Measurements from ENCODE around the gene SF3A1.
"Not testable (repeated sequence)": the region's sequence is repeated elsewhere in the genome, so short reads cannot be mapped to it uniquely, and the experiment has no call there.

The SF3A1 gene

DNA sequence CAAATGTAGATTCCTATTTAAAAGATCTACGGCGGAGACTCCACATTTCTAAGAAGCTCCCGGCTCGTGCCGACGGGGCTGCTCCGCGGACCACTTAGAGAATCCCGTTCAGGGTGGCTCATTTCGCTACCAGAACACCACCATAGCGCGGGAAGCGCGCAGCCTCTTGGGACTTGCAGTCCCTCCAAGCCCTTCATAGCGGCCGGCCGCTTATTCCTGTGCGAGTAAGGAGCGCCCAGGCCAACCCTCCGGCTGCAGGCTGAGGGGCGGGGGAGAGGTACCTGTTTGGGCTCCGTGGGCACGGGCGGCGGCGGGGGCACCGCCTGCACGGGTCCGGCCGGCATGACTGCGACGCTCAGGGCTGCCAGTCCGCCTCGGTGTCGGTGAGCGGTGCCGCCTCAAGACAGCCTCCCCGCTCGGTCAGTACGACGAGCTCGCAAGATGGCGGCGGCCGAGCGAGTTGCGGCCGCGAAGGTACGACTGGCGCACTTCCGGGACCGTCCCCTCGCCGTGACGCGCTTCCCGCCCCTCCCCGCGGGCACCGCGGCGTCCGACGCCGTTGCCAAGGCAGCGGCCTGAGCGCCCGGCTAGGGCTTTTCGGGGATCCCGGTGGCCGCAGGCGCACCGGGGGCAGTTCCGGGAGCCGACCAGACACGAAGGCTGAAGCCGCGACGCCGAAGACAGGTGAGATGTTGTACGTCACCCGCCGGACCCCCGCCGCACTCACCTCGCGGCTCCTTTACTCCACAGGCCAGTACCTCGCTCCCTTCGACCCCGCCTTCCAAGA is at the start of gene SF3A1, which contains the start of gene CCDC157:
Gene SF3A1, minus strand, starts transcription at position 446 of the 787 bp plus-strand sequence. Its CDS starts 102 bp downstream, at position 344.
Gene CCDC157, plus strand, starts transcription at position 559 of the 787 bp plus-strand sequence. CDS start 8,994 bp downstream, outside the sequence.
- DNase-seq: peak; percentile 78

GRCh38 chr22:30406400-30406799 is 49.7 kb upstream of the SF3A1 start:
- no peak for DNase-seq

DNA sequence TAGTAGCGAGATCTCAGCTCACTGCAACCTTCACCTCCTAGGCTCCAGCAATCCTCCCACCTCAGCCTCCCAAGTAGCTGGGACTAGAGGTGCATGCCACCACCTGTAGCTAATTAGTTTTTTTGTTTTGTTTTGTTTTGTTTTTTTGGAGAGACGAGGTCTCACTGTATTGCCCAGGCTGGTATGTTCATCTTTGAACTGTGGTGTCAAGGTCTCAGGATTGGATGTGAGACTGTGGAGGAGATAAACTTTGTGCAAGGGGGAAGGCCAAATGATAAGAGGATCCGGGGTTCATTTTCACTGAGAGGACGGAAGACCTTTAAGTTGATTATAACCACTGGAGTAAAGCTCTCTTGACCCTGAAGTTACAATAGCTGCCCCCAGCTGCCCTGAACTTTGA is 49.0 kb upstream of the SF3A1 start:
- DNase-seq: no peak

DNA sequence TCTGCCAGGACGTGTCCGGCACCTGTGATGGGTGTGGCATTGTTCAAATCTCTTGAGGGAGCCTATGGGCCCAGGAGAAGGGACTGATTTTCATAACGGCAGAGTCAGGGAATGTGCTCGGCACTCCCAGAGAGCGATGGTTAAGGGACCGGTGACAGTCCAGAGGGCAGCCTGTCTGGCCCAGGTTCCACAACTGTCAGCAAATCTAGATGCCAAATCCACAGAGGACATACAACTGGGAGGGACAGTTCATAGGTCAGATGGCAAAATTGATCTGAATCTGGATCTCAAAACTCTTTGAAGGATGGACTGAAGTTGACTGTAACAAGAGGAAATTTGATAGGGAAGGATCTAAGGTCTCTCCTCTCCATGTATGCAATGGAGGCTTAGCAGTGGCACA is 47.6 kb upstream of the SF3A1 start:
- DNase-seq: no peak

DNA sequence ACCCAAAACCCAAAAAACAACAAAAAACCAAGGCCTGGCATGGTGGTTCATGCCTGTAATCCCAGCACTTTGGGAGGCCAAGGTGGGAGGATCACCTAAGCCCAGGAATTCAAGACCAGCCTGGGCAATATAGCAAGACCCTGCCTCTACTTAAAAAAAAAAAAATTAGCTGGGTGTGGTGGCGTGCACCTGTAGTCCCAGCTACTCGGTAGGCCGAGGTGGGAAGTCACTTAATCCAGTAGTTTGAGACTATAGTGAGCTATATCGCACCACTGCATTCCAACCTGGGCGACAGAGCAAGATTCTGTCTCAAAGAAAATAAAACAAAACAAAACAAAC is 46.0 kb upstream of the SF3A1 start:
- not testable (repeated sequence) for DNase-seq

DNA sequence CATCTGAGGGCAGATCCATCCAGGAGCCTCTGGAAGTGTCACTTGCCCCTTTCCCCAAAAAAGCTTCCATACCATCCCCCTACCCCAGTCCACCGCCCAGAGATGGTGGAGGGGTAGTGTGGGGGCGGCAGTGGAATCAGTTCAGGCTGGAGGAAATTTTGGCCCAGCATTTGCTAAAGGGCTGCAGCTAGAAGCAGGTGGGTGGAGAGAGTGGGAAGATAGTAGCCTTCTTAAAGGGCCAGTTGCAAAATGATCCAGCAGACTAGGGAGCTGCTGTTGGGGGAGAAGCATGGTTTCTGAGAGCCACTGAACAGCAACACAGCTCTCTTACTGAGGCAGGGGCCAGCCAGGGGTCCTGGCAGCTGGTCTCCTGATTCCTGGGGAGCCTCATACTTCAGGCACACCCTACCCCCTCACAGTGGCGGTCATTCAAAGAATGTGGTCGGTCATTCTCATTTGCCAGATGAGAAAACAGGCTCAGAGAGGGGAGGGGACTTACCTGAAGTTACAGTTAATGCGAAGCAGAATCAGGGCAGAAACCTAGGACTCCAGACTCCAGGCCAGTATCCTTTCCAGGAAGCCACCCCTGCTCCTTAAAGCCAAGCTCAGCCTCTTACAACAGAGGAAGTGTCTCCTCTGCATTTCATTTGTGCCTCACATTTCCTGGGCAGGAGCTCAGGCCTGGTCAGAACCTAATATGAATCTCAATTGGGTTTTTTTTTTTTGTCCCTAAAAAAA is 45.5 kb upstream of the SF3A1 start:
- DNase-seq: no peak

DNA sequence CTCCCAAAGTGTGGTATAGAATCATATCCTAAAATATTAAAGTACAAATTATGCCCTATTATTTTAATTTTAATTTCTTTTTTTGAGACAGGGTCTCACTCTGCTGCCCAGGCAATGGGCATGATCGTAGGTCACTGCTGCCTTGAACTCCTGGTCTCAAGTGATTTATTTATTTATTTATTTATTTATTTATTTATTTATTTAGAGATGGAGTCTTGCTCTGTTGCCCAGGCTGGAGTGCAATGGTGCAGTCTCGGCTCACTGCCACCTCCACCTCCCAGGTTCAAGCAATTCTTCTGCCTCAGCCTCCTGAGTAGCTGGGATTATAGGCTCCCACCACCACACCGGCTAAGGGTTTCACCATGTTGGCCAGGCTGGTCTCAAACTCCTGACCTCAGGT is 44.3 kb upstream of the SF3A1 start:
- DNase-seq: not testable (repeated sequence)

DNA sequence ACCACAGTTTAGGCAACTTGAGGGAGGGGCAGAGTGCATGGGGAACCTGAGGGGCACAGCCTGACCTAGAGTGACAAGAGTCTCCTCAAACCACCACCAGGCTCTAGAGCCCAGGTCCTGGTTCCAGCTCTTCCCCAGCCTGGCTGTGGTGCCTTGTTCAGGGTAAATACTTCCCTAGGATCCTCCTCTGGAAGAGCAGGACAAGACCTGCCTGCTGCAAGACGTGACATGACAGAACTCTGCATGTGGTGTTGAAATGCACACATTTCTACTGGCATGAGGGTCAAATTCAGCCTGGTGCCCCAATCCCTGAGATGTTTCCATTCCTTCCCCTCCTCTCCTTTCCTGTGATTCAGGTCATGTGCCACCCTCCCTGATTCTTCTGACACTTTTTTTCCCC is 43.5 kb upstream of the SF3A1 start:
- DNase-seq: no peak

- no peak for DNase-seq
Measured at GRCh38 chr22:30399718-30400117, 43.0 kb upstream of the SF3A1 start.

GRCh38 chr22:30398685-30399680 is 42.3 kb upstream of the SF3A1 start:
- DNase-seq: no peak

GRCh38 chr22:30397656-30398635 is 41.3 kb upstream of the SF3A1 start:
- no peak for DNase-seq

- peak; percentile 48 for DNase-seq
Measured at GRCh38 chr22:30396871-30397655, 40.4 kb upstream of the SF3A1 start, which contains the start of gene SEC14L2. SEC14L2 (plus strand) TSS chr22:30397018; CDS start chr22:30397117, 99 bp downstream.

GRCh38 chr22:30393885-30394284 is 37.2 kb upstream of the SF3A1 start:
- no peak for DNase-seq

- DNase-seq: no peak
Measured at GRCh38 chr22:30393322-30393680, 36.6 kb upstream of the SF3A1 start.

DNA sequence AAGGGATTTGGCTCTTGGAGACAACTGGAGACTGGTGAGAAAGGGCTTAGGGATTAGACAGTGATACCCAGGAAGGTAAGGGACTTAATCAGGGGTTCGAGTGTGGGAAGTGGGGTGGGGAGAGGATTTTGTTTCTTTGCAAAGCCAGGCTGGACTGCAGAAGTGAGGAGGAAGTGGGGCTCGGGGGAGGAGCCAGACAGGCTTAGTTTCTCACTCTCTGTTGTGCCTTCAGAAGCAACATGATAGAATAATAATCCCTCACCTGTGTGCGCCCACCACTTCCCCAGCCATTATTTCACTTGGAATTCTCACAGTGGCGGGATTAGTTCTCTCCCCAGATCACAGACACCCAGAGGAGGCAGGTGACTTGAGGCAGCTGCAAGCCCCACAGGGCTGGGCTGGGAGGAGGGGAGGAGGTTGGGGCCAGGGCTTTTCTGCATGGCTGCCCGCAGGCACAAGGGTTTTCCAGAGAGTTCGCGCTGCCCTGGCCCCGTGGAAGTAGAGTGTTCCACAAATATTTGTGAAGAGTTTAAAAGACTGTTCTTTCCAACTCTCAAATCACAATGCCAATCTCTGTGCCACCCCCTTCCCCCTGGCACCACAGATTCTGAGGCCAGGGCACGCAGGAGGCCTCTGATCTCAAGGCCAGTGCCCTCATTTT is 36.1 kb upstream of the SF3A1 start:
- no peak for DNase-seq

DNA sequence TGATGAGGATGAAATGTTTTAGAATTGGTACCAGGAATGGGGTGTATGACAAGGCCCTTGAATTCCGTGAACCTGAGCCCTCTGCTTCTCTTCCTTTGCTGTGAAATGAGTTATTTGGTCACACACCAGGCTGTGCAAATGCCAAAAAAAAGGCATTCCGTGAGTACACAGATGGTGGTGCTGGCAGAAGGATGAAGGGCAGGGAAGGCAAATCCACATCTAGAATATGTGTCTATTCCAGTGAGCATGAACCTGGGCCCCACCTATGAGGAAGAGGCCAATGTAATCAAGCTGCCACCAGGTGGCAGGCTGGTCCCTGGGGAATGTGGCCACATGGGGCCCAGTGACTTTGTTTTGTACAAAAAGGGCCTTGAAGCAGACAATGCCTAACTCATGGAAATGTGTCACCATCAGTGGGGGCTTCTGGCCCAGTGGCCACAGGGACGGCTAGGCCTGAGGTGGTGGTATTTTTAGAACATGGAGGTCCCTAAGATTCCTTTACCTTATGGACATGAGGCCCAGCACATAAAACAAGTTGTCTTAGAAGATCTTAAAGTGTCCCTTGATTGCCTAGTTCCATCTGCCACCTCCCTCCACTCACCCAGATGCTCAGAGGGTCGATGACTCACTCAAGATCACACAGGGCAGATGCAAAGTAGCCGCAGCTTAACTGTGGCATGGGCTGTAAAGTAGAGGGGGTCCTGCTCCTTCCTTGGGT is 34.4 kb upstream of the SF3A1 start:
- peak; percentile 45 for DNase-seq

GRCh38 chr22:30386960-30387827 is 30.5 kb upstream of the SF3A1 start, which contains the start of gene RNF215:
RNF215 (minus strand) TSS chr22:30387411; CDS start chr22:30387313, 98 bp downstream.
- DNase-seq: peak; percentile 66

- no peak for DNase-seq
Measured at GRCh38 chr22:30386608-30386959, 29.9 kb upstream of the SF3A1 start.

All from kidney glomerular epithelial cell (primary cell).